ENCODE measurements around the gene G0S2. TPM values are rescaled to one million over a fixed set of nuclear protein-coding genes. Genes with fewer than 3 reads are reported as not detected.

The G0S2 gene
- total RNA-seq, 1 experiment from 2014 or later: 0.35 TPM

GRCh38 chr1:209630383-209631225 lies 44.6 kb upstream of the G0S2 start:
- Histone ChIP-seq H3K9me3 (ENCODE audit: control insufficient read depth, low read depth, low read length) (no peaks in the 10 kb centered on the region), H4K5ac (ENCODE audit: insufficient read length, low read depth, low read length) (no peak overlapping the region), H3K79me2 (ENCODE audit: insufficient read depth, low read length) (no peaks in the 10 kb centered on the region), H3K56ac (ENCODE audit: insufficient read length, low read depth, low read length) (no peak overlapping the region), H3K27ac (ENCODE audit: insufficient read length, low read depth, low read length) (no peak overlapping the region), H2BK20ac (ENCODE audit: low read depth, low read length, poor library complexity, severe bottlenecking) (no peak overlapping the region), H3K18ac (ENCODE audit: insufficient read length, low read depth, low read length) (no peak overlapping the region), H2AK5ac (ENCODE audit: insufficient read length, low read length) (no peak overlapping the region), H3K9ac (ENCODE audit: extremely low read depth, insufficient read length, low read length) (no peak overlapping the region), H3K27me3 (ENCODE audit: insufficient read depth, low read length) (no peaks in the 10 kb centered on the region), H4K8ac (replicated peaks; ENCODE audit: insufficient read length, low read depth, low read length) (no peak overlapping the region), H3K79me1 (ENCODE audit: insufficient read depth, low read depth, low read length, poor library complexity, severe bottlenecking) (no peaks in the 10 kb centered on the region), H3K23ac (ENCODE audit: insufficient read length, low read depth, low read length) (no peak overlapping the region), H3K23me2 (ENCODE audit: insufficient read length, low read depth, low read length, poor library complexity, severe bottlenecking) (no peaks in the 10 kb centered on the region), H2BK5ac (ENCODE audit: insufficient read length, low read length) (no peak overlapping the region), H2BK15ac (ENCODE audit: low read depth, low read length) (no peak overlapping the region), H2BK120ac (ENCODE audit: low read depth, low read length, poor library complexity, severe bottlenecking) (no peak overlapping the region), H3K4me2 (ENCODE audit: insufficient read depth, insufficient read length, low read length) (no peak overlapping the region), H3T11ph (ENCODE audit: low read length) (no peak overlapping the region), H3K4ac (ENCODE audit: low read depth, low read length) (no peak overlapping the region), H4K91ac (ENCODE audit: insufficient read length, low read depth, low read length) (no peak overlapping the region), H3K14ac (ENCODE audit: insufficient read depth, low read length) (no peak overlapping the region; the same call in 1 of the 2 replicates), H2AFZ (ENCODE audit: low read length) (no peak overlapping the region), H2BK12ac (ENCODE audit: insufficient read length, low read depth, low read length) (no peak overlapping the region), H4K20me1 (ENCODE audit: control insufficient read depth, insufficient read depth, insufficient read length) (no peaks in the 10 kb centered on the region), H3K4me1 (ENCODE audit: insufficient read depth, low read length) (no peaks in the 10 kb centered on the region; the same call in 1 of the 2 replicates)
- H3K36me3 Mint-ChIP-seq (ENCODE audit: insufficient read depth in 1 of 3, low read depth in 3 of 3): no peaks in the 10 kb centered on the region
- H3K9me3 Mint-ChIP-seq: no peaks in the 10 kb centered on the region
- peaks cover 32 to 34% of the 10 kb centered on the region in 2 experiments for H3K4me1 Mint-ChIP-seq
- TF ChIP-seq CTCF (conservative IDR thresholded peaks at IDR 0.05): no peak
- DNase-seq: peak; percentile 72
- no peak overlapping the region for H3K4me3 Mint-ChIP-seq
- no CpG with 5 or more reads among the region's 17 CpGs for WGBS (ENCODE audit: extremely low coverage, insufficient read length, low lambda C conversion rate)
- no peak overlapping the region for H3K27ac Mint-ChIP-seq
- H3K27me3 Mint-ChIP-seq (ENCODE audit: low read depth): peaks cover 8% of the 10 kb centered on the region
